ENCODE results near the gene DDX52. TPM values are rescaled to one million over a fixed set of nuclear protein-coding genes. Genes with fewer than 3 reads are reported as not detected.

DDX52 gene
- total and polyA plus RNA-seq, 2 of the 8 experiments (the other 6 are each of a cell fraction or from before 2014, with no cell fraction given), result 10.0 to 45.9 TPM

DNA sequence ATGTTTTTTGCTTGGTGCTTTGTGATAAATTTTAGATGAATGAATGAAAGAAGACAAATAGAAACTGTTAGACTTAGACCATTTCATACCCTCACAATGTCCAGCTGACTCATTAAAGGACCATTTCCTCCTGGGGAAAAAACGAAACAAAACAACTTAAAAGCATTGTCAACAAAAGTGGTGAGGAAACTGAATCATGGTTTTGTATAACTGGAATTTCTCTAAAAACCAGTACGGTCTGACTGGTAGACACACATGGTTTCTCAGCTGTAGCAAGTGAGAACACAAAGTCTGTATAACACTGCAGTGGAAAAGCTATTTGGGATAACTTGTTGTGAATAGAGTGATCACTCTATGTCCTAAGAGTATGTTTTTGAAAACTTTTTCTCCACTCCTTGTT, 5.3 kb upstream of the DDX52 start:
- Histone ChIP-seq H3K4me1 (replicated peaks in 1 of 4; ENCODE audit: control insufficient read depth in 3 of 4, insufficient read depth in 4 of 4, low read length in 3 of 4) (no peaks in the 10 kb centered on the region), H3K79me1 (ENCODE audit: low read depth, low read length) (no peaks in the 10 kb centered on the region), H4K8ac (ENCODE audit: extremely low read depth, insufficient read depth, low read length) (no peak overlapping the region), H2BK120ac (replicated peaks; ENCODE audit: low read depth, low read length) (no peak overlapping the region), H4K91ac (replicated peaks; ENCODE audit: insufficient read length, low read length) (no peak overlapping the region), H2BK20ac (ENCODE audit: low read length) (no peak overlapping the region), H3K4me2 (ENCODE audit: insufficient read depth in 1 of 2, low read depth in 2 of 2, low read length in 2 of 2) (no peak overlapping the region), H3K9ac (replicated peaks in 1 of 4; ENCODE audit: extremely low read depth in 1 of 4, low read depth in 3 of 4, low read length in 3 of 4) (no peak overlapping the region), H3K18ac (ENCODE audit: extremely low read depth, low read length) (no peak overlapping the region), H4K5ac (ENCODE audit: insufficient read length, low read depth, low read length) (no peak overlapping the region), H3K79me2 (ENCODE audit: control insufficient read depth in 1 of 2, insufficient read depth in 2 of 2, low read length in 2 of 2) (no peaks in the 10 kb centered on the region), H2AK5ac (ENCODE audit: low read depth, low read length) (no peak overlapping the region), H3K23me2 (ENCODE audit: low read depth, low read length) (peaks cover 1% of the 10 kb centered on the region; the same call in 1 of the 2 replicates), H2BK12ac (ENCODE audit: low read depth, low read length) (no peak overlapping the region), H3K4ac (replicated peaks; ENCODE audit: insufficient read length, low read depth, low read length) (no peak overlapping the region), H3K27ac (ENCODE audit: low read depth, low read length) (no peak overlapping the region), H3K4me3 (ENCODE audit: extremely low read depth in 1 of 4, insufficient read depth in 2 of 4, low read depth in 3 of 4, low read length in 4 of 4) (no peak overlapping the region), H3K27me3 (replicated peaks in 1 of 4; ENCODE audit: control insufficient read depth in 3 of 4, extremely low read depth in 1 of 4, insufficient read depth in 3 of 4, low read length in 3 of 4) (peaks cover 0 to 2% (median 0%) of the 10 kb centered on the region in 4 experiments; a peak in 3 of 7 replicates), H3K9me3 (ENCODE audit: insufficient read depth in 2 of 2, low read depth in 1 of 2, low read length in 1 of 2) (no peaks in the 10 kb centered on the region), H4K20me1 (replicated peaks in 1 of 2; ENCODE audit: control insufficient read depth in 1 of 2, insufficient read depth in 2 of 2, low read length in 2 of 2) (no peaks in the 10 kb centered on the region), H2AFZ (ENCODE audit: low read length) (no peak overlapping the region), H3K23ac (ENCODE audit: insufficient read length) (no peak overlapping the region), H2BK15ac (ENCODE audit: low read length) (no peak overlapping the region), H3K56ac (replicated peaks; ENCODE audit: insufficient read length, low read depth, low read length) (no peak overlapping the region), H2BK5ac (ENCODE audit: low read depth, low read length) (no peak overlapping the region), H3K14ac (ENCODE audit: insufficient read length) (no peak overlapping the region), H3K36me3 (ENCODE audit: control insufficient read depth in 2 of 4, insufficient read depth in 4 of 4, low read length in 3 of 4) (no peaks in the 10 kb centered on the region)
- 73% methylated on average over 2 of the region's 2 CpGs; no CpG with 5 or more reads in 1 of the 2 experiments for WGBS, 2 experiments (ENCODE audit: extremely low coverage in 1 of 2, insufficient coverage in 1 of 2, insufficient read length in 1 of 2, insufficient replicate concordance in 2 of 2, low coverage in 1 of 2, low lambda C conversion rate in 2 of 2, missing lambda C conversion rate in 1 of 2)
- ChIA-PET CTCF (ENCODE audit: partially characterized antibody) (interaction anchor here (0.7 to 6.1 kb wide), 10 partner anchors 9 to 1679 kb away, joined by 3 to 48 read pairs (median 4); partner anchors contain the start of gene HNF1B), POLR2A (ENCODE audit: partially characterized antibody) (no interaction called here)
- no peak for TF ChIP-seq HDAC6 (IDR thresholded peaks at IDR 0.05; ENCODE audit: low read depth, low read length)
- no peak for TF ChIP-seq GTF2F1 (IDR thresholded peaks at IDR 0.05; ENCODE audit: borderline replicate concordance, low read depth, low read length)
- no peak for TF ChIP-seq MAFK (IDR thresholded peaks at IDR 0.05; ENCODE audit: low read depth, low read length)
- no peak for TF ChIP-seq TAF1 (IDR thresholded peaks at IDR 0.05; ENCODE audit: low read depth, low read length)
- no peak for TF ChIP-seq RBBP5 (IDR thresholded peaks at IDR 0.05; ENCODE audit: borderline replicate concordance, low read depth, low read length)
- TF ChIP-seq BRCA1 (IDR thresholded peaks at IDR 0.05; ENCODE audit: low read depth, low read length), result no peak
- no peak for TF ChIP-seq NANOG (IDR thresholded peaks at IDR 0.05; ENCODE audit: insufficient read depth, low read depth, low read length, poor library complexity, severe bottlenecking)
- TF ChIP-seq EZH2 (IDR thresholded peaks at IDR 0.05; ENCODE audit: low read depth, low read length, severe bottlenecking), result no peak
- no peak for TF ChIP-seq TAF7 (optimal IDR thresholded peaks at IDR 0.05; ENCODE audit: borderline replicate concordance, low read depth, low read length)
- TF ChIP-seq RAD21 (IDR thresholded peaks at IDR 0.05 in 1 of 2, conservative IDR thresholded peaks at IDR 0.05 in 1 of 2; ENCODE audit: low read depth in 2 of 2, low read length in 2 of 2), result no peak
- no peak for TF ChIP-seq ZNF274 (IDR thresholded peaks at IDR 0.05; ENCODE audit: borderline replicate concordance, extremely low read depth, low read length)
- TF ChIP-seq KDM1A (IDR thresholded peaks at IDR 0.05; ENCODE audit: borderline replicate concordance, low read length), result no peak
- FAIRE-seq, result no peak
- no peak for DNase-seq (ENCODE audit: low read depth in 1 of 2, low spot score in 2 of 2)

Data from H1 (cell line).